NB4 (cell line): Measurements from ENCODE around the gene TCP1.

Experiments used
- CTCF ChIP-seq: IDR thresholded peaks from one replicate; pipeline ENCODE4 v1.5.1; 2012; ENCODE audit warnings: low read depth, low read length
- MAX ChIP-seq: IDR thresholded peaks from 2 replicates; pipeline ENCODE4 v1.6.1; 2011; ENCODE audit warnings: low read depth, low read length
- MYC ChIP-seq: IDR thresholded peaks from 2 replicates; pipeline ENCODE4 v1.6.1; 2011; ENCODE audit warnings: low read depth, low read length
- POLR2A ChIP-seq: IDR thresholded peaks from 2 replicates; pipeline ENCODE4 v1.6.1; 2011; ENCODE audit warnings: mild to moderate bottlenecking; ENCODE audit not compliant: insufficient read length; ENCODE audit errors: extremely low read depth

GRCh38 chr6:159742165-159742564 is 47.2 kb downstream of the TCP1 start:
- TF ChIP-seq CTCF (no peak), POLR2A (no peak), MAX (no peak), MYC (no peak)
